GM19239 (cell line): ENCODE results near the gene NRSN2.

ENCODE experiments used
- DNase-seq: peaks from one replicate; pipeline ENCODE4 v3.0.0; 2011; ENCODE audit warnings: low spot score; ENCODE audit not compliant: insufficient read length
- FAIRE-seq: peaks from 2 replicates; lab custom pipeline; 2011; peaks lifted over from hg19 to GRCh38; lab: Jason Lieb, UNC

The NRSN2 gene

GRCh38 chr20:346640-347316 is at the start of gene NRSN2:
NRSN2 (plus strand) TSS chr20:347111; CDS start chr20:349644, 2,533 bp downstream.
- DNase-seq: peak; percentile 59
- peak; percentile 60 for FAIRE-seq

- FAIRE-seq (peak; percentile 80), DNase-seq (peak; percentile 53)
Observed at GRCh38 chr20:297925-298775, 48.8 kb upstream of the NRSN2 start.

GRCh38 chr20:298776-299391 is 48.0 kb upstream of the NRSN2 start:
- FAIRE-seq (no peak), DNase-seq (no peak)

GRCh38 chr20:300345-300990 is 46.4 kb upstream of the NRSN2 start:
- no peak for FAIRE-seq
- DNase-seq: no peak

GRCh38 chr20:301886-302848 is 44.7 kb upstream of the NRSN2 start:
- no peak for DNase-seq
- no peak for FAIRE-seq

- FAIRE-seq: no peak
- DNase-seq: no peak
Observed at GRCh38 chr20:305745-306144, 41.2 kb upstream of the NRSN2 start.

- FAIRE-seq: no peak
- no peak for DNase-seq
Observed at GRCh38 chr20:308427-309038, 38.4 kb upstream of the NRSN2 start.

- DNase-seq (no peak), FAIRE-seq (peak; percentile 28)
Observed at GRCh38 chr20:309306-309840, 37.5 kb upstream of the NRSN2 start.

- DNase-seq (peak; percentile 91), FAIRE-seq (peak; percentile 97)
Observed at GRCh38 chr20:309841-310644, 36.9 kb upstream of the NRSN2 start.

GRCh38 chr20:310645-311044 is 36.3 kb upstream of the NRSN2 start:
- FAIRE-seq: no peak
- no peak for DNase-seq

- DNase-seq: no peak
- FAIRE-seq: no peak
Observed at GRCh38 chr20:311609-312008, 35.3 kb upstream of the NRSN2 start.

GRCh38 chr20:312067-312466 is 34.8 kb upstream of the NRSN2 start:
- FAIRE-seq (no peak), DNase-seq (no peak)

- DNase-seq (no peak), FAIRE-seq (no peak)
Observed at GRCh38 chr20:312866-313265, 34.0 kb upstream of the NRSN2 start.

- no peak for FAIRE-seq
Observed at GRCh38 chr20:313402-313801, 33.5 kb upstream of the NRSN2 start.

GRCh38 chr20:313948-314347 is 33.0 kb upstream of the NRSN2 start:
- FAIRE-seq (no peak), DNase-seq (no peak)

More at GRCh38 chr20:313402-313801, 33.5 kb upstream of the NRSN2 start:
- DNase-seq: no peak

- FAIRE-seq: no peak
Observed at GRCh38 chr20:316316-317068, 30.4 kb upstream of the NRSN2 start.

More at GRCh38 chr20:316316-317068, 30.4 kb upstream of the NRSN2 start:
- DNase-seq: no peak
